Adrenal gland (tissue), 5 donors: ENCODE results near the gene FFAR1.

ENCODE experiments used
- CTCF ChIP-seq, 6 experiments: fragments of 450-650 bp in 4 of 6; fragments of 200-600 bp in 2 of 6; sonication (generic) in 1 of 6; IDR thresholded peaks; 1 replicate in 5 of 6; 2 replicates in 1 of 6; pipeline versions ENCODE4 v1.5.1 to v1.8.0; 2016 to 2021; ENCODE audit warnings: antibody characterized with exemption in 6 of 6, mild to moderate bottlenecking in 2 of 6, moderate library complexity in 1 of 6
- POLR2A ChIP-seq, 2 donors: fragments of 450-650 bp; IDR thresholded peaks; one replicate each; pipeline ENCODE4 v1.6.1; 2017; ENCODE audit warnings: antibody characterized with exemption in 2 of 2, mild to moderate bottlenecking in 2 of 2, moderate library complexity in 1 of 2
- donor health status: DM: no; HTN: no; CAD: no.

DNA sequence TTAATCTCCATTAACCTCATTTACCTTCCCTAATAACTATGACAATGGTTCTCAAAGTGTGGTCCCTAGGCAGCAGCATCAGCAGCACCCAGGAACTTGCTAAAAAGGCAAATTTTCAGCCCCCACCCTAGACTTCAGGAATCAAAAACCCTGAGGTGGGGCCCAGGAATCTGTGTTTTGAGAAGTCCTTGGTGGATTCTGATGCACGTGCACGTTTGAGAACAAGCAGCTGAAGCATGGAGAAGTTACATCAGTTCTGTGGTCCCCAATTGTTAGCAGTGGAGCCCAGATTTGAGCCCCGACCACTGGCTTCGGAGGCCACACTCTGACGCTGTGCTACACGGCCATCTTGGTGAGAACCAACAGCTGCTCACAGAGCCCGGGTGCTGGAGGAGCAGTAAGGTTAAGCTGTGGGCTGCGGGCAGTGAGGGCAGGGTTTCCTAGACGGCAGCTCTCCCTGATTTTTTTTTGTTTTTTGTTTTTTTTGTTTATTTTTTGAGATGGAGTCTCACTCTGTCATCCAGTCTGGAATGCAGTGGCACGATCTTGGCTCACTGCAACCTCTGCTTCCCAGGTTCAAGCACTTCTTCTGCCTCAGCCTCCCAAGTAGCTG is 32.7 kb upstream of the FFAR1 start:
- TF ChIP-seq CTCF (IDR thresholded peaks at IDR 0.05): no peak
- no peak for TF ChIP-seq POLR2A (IDR thresholded peaks at IDR 0.05)
